Lower leg skin (tissue), 4 donors: ENCODE results near the gene ATP5PD. TPM values are rescaled to one million over a fixed set of nuclear protein-coding genes. Genes with fewer than 3 reads are reported as not detected.
A peak's percentile ranks its signal among the peaks of the same experiment; 100 is the strongest.
"Not testable (repeated sequence)": the region's sequence is repeated elsewhere in the genome, so short reads cannot be mapped to it uniquely, and the experiment has no call there.

Experiments used
- DNase-seq, 2 donors: peaks; one replicate each; pipeline ENCODE4 v3.0.0-alpha.2; 2019; ENCODE audit warnings: low spot score in 2 of 2
- H3K4me3 ChIP-seq: fragments of 200-600 bp; sonication (generic); 2 replicates; pipeline ENCODE4 v1.5.1; 2017; ENCODE audit warnings: mild to moderate bottlenecking, low read depth; ENCODE audit not compliant: poor library complexity, severe bottlenecking
- POLR2A ChIP-seq, 2 donors: fragments of 450-650 bp; IDR thresholded peaks; one replicate each; pipeline ENCODE4 v1.6.1; 2016 to 2017; ENCODE audit warnings: antibody characterized with exemption in 2 of 2, mild to moderate bottlenecking in 1 of 2, moderate library complexity in 1 of 2
- WGBS, 2 donors: methylation state at CpG; one replicate each; pipeline ENCODE4 v1.1.5; 2018; 5-methylcytosine and 5-hydroxymethylcytosine counted together
- intact Hi-C: fragments of 100-400 bp; cut with DNase I; formaldehyde crosslinking; loops from one replicate; pipeline ENCODE4 v1.15.0; 2023; ENCODE audit warnings: low total_unique reads
- total RNA-seq, 4 donors: library from RNA; depleted of rRNA; stranded (reverse); fragments of >200 nt; gene quantifications; one replicate each; pipeline ENCODE4 v1.1.0, GENCODE V29; 2016
- TF ChIP-seq, protein P1 (sequence below), 3 donors: fragments of 450-650 bp; IDR thresholded peaks; one replicate each; pipeline ENCODE4 v1.5.1; 2016; ENCODE audit warnings: antibody characterized with exemption in 3 of 3, mild to moderate bottlenecking in 3 of 3, moderate library complexity in 2 of 3

ATP5PD gene
- total RNA-seq, 4 donors from 2014 or later, result 212 to 298 (median 249) TPM

DNA sequence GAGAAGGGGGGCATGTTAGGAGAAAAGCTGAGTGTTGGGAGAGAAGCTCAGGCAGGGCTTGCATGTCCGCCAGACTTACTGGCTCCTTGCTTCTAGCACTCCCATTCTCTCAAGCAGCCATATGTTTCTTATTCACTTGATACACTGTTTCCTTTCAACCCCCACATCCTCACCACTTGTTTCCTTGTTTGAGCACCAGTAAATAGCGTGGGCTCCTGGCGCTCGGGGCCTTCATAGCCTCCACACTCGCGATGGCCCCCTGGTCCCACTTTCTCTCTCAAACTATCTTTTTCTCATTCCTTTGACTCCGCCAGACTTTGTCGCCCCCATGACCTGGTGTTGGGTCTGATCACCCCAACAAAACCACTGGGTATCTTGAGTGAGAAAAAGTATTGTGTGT is 16.6 kb downstream of the ATP5PD start:
- TF ChIP-seq POLR2A (IDR thresholded peaks at IDR 0.05), result no peak
- TF ChIP-seq, protein P1, sequence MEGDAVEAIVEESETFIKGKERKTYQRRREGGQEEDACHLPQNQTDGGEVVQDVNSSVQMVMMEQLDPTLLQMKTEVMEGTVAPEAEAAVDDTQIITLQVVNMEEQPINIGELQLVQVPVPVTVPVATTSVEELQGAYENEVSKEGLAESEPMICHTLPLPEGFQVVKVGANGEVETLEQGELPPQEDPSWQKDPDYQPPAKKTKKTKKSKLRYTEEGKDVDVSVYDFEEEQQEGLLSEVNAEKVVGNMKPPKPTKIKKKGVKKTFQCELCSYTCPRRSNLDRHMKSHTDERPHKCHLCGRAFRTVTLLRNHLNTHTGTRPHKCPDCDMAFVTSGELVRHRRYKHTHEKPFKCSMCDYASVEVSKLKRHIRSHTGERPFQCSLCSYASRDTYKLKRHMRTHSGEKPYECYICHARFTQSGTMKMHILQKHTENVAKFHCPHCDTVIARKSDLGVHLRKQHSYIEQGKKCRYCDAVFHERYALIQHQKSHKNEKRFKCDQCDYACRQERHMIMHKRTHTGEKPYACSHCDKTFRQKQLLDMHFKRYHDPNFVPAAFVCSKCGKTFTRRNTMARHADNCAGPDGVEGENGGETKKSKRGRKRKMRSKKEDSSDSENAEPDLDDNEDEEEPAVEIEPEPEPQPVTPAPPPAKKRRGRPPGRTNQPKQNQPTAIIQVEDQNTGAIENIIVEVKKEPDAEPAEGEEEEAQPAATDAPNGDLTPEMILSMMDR (IDR thresholded peaks at IDR 0.05), result no peak
- DNase-seq, result no peak
- WGBS, 2 donors, result 90 to 93% methylated on average over 8 of the region's 8 CpGs
- intact Hi-C loops, result no loop called here
- H3K4me3 ChIP-seq, result no peak overlapping the region

DNA sequence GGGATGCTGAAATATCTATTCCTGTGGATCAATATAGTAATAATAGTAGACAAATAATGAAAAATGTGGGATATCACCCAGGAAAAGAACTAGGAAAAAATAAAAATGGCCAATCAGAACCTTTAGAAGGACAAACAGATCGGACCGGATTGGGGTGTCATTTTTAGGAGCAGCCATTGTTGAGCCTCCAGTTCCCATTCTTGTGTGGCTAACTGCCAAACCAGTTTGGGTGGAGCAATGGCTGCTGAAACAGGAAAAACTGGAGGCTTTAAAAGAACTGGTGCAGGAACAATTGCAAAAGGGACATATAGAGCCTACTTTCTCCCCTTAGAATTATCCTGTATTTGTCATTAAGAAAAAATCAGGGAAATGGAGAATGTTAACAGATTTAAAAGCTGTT is 20.1 kb downstream of the ATP5PD start:
- intact Hi-C loops, result not testable (repeated sequence)

DNA sequence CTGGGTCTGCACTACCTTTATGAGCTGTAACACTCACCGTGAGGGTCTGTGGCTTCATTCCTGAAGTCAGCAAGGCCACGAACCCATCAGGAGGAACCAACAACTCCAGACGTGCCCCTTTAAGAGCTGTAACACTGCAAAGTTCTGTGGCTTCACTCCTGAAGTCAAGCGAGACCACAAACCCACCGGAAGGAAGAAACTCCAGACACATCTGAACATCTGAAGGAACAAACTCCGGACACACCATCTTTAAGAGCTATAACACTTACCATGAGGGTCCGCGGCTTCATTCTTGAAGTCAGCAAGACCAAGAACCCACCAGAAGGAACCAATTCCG is 21.4 kb downstream of the ATP5PD start:
- DNase-seq, H3K4me3 ChIP-seq, intact Hi-C loops: not testable (repeated sequence)
- WGBS, 2 donors, result 79 to 87% methylated on average over 9 of the region's 9 CpGs

More for the DNA sequence above, 20.1 kb downstream of the ATP5PD start:
- WGBS, 2 donors, result 34 to 45% methylated on average over 2 of the region's 2 CpGs
- DNase-seq, result peak in 1 of 2 donors; percentile 70
- H3K4me3 ChIP-seq, result not testable (repeated sequence)

DNA sequence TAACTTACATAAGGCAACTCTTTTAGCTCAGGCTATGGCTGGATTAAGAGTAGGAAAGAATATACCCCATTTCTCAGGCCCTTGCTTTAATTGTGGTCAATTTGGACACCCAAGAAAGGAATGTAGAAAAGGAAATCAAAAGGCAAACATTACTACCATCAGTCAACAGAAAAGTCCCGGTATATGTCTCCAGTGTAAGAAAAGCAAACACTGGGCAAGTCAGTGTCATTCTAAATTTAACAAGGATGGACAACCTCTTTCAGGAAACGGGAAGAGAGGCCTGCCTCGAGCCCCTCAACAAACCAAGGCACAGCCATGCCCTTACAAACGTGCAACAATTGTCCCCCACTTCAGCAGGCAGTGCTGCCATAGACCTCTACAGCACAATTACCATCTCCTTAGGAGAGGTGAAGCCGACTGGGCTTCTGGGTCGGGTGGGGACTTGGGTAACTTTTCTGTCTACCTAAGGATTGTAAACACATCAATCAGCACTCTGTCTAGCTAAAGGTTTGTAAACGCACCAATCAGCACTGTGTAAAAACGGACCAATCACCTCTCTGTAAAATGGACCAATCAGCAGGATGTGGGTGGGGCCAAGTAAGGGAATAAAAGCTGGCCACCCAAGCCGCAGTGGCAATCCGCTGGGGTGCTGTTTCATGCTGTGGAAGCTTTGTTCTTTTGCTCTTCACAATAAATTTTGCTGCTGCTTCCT is 21.9 kb downstream of the ATP5PD start:
- intact Hi-C loops, result no loop called here
- DNase-seq, result no peak
- no peak overlapping the region for H3K4me3 ChIP-seq
- TF ChIP-seq, protein P1 (IDR thresholded peaks at IDR 0.05), result no peak
- TF ChIP-seq POLR2A (IDR thresholded peaks at IDR 0.05), result no peak
- 89 to 91% methylated on average over 10 of the region's 10 CpGs for WGBS, 2 donors

DNA sequence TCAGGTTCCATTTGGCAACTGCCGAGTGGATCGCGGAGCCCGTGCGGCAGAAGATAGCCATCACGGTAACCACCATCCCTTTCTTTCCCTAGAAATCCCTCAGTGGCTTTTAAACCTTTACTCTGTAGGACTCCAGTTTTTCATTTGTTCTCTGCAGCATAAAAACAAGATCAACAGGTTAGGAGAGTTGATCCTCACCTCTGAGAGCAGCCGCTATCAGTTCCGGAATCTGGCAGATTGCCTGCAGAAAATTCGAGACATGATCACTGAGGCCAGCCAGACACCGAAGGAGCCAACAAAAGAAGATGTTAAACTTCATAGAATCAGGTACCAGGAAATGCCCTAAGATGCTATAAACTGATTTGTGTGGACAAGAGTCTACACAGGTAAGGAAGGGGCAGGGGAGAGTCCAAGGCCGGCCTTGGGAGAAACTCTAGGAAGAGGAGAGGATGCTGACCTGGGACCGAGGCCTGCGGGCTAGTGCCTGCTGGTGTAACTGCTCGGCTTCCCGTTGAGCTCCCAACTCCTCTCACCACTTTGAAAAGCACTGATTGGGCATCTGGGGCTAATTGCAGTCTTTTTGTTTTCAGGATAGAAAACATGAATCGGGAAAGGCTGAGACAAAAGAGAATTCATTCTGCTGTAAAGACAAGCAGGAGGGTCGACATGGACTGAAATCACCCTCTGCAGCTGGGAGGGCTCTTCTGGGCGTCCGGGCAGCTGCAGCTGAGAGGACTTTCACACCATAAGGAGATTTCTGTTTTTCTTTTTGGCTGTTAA is 26.2 kb downstream of the ATP5PD start:
- 77 to 79% methylated on average over 19 of the region's 19 CpGs for WGBS, 2 donors
- H3K4me3 ChIP-seq, result no peak overlapping the region
- TF ChIP-seq POLR2A (IDR thresholded peaks at IDR 0.05), result no peak
- TF ChIP-seq, protein P1 (IDR thresholded peaks at IDR 0.05), result no peak
- no peak for DNase-seq
- intact Hi-C loops, result no loop called here

DNA sequence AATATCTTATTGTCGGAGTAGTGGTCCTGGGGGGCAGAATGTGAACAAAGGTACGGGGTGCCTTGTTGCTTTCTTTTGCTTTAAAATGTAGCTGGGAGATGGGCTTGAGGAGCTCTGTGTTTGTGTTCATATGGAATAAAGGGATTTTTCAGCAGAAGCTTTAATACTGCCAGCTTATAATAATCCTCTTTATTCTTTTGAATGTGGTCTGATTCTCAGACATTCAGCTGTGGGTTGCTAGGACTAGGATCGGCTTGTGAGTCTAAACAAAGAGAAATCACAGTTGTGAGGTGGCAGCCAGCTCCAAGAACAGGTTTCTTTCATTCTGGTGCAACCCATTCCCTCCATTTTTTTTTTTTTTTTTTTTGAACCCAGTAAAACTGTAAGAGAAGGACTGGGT is 27.1 kb downstream of the ATP5PD start:
- H3K4me3 ChIP-seq, result no peak overlapping the region
- WGBS, 2 donors, result 89 to 95% methylated on average over 3 of the region's 3 CpGs
- intact Hi-C loops, result no loop called here
- no peak for DNase-seq
- TF ChIP-seq, protein P1 (IDR thresholded peaks at IDR 0.05), result no peak
- no peak for TF ChIP-seq POLR2A (IDR thresholded peaks at IDR 0.05)
